Right lobe of liver (tissue), 6 donors: Measurements from ENCODE around the gene SRPRA. TPM values are rescaled to one million over a fixed set of nuclear protein-coding genes. Genes with fewer than 3 reads are reported as not detected.

Experiments used
- ATAC-seq, 4 donors: fragments of 200-7000 bp; cut with Tn5 transposase; one replicate each; pipeline ENCODE4 v1.9.1; 2020; ENCODE audit warnings: mild to moderate bottlenecking in 4 of 4, moderate library complexity in 4 of 4
- DNase-seq, 3 donors: peaks; one replicate each; pipeline ENCODE4 v3.0.0-alpha.2; 2020
- H3K27ac ChIP-seq, 3 donors: fragments of 200-600 bp; one replicate each; pipeline ENCODE4 v1.8.0; 2022
- H3K27me3 ChIP-seq, 2 donors: fragments of 200-600 bp; one replicate each; pipeline ENCODE4 v1.8.0; 2022
- H3K36me3 ChIP-seq, 4 donors: fragments of 200-600 bp; sonication (generic) in 1 of 4; one replicate each; pipeline versions ENCODE4 v1.5.1 to v1.8.0; 2017 to 2022; ENCODE audit warnings: control low read depth in 1 of 4
- H3K4me1 ChIP-seq, 4 donors: fragments of 200-600 bp; sonication (generic) in 1 of 4; one replicate each; pipeline versions ENCODE4 v1.5.1 to v1.8.0; 2017 to 2022; ENCODE audit warnings: control low read depth in 1 of 4
- H3K4me3 ChIP-seq, 3 donors: fragments of 200-600 bp; one replicate each; pipeline ENCODE4 v1.8.0; 2022
- H3K9me3 ChIP-seq, 4 donors: fragments of 200-600 bp; sonication (generic) in 1 of 4; one replicate each; pipeline versions ENCODE4 v1.5.1 to v1.8.0; 2017 to 2022; ENCODE audit warnings: control low read depth in 1 of 4
- CTCF ChIP-seq, 4 donors: fragments of 200-600 bp in 3 of 4; fragments of 450-650 bp in 1 of 4; IDR thresholded peaks; one replicate each; pipeline versions ENCODE4 v1.5.1 to v1.8.0; 2016 to 2022; ENCODE audit warnings: antibody characterized with exemption in 4 of 4, mild to moderate bottlenecking in 2 of 4
- POLR2A ChIP-seq: fragments of 450-650 bp; IDR thresholded peaks from one replicate; pipeline ENCODE4 v1.6.1; 2017; ENCODE audit warnings: antibody characterized with exemption, mild to moderate bottlenecking
- WGBS: methylation state at CpG from one replicate; pipeline ENCODE4 v1.1.6; 2018; ENCODE audit warnings: low coverage, low lambda C conversion rate; ENCODE audit not compliant: insufficient coverage; ENCODE audit errors: missing lambda C conversion rate; 5-methylcytosine and 5-hydroxymethylcytosine counted together
- intact Hi-C, 2 donors: fragments of 100-400 bp; cut with DNase I; formaldehyde crosslinking; loops; one replicate each; pipeline versions ENCODE4 v1.11.2 to v1.14.1; 2022
- total RNA-seq, 6 experiments: library from RNA; depleted of rRNA in 2 of 6; stranded (reverse); fragments of >200 nt in 2 of 6; fragmentation: NEBNext Ultra II Directional in 3 of 6; extraction: Animal tissue kit (Norgen Biotek cat#: 25700) in 3 of 6; gene quantifications; one replicate each; pipeline versions ENCODE4 v1.1.0 to v1.2.4, GENCODE V29; 2016 to 2023
- donor health status: DM: no; HTN: yes; CAD: no.
- donor health status: DM: no; HTN: no; CAD: no.
- donor health status: DM: no; HTN: no; CAD: no.
- donor health status: DM: no; HTN: yes; CAD: no.
- donor health status: DM: no; HTN: yes; CAD: no.

SRPRA gene
- total RNA-seq, 6 experiments from 2014 or later: 95.0 to 150 (median 122) TPM

GRCh38 chr11:126281666-126282175 is 13.0 kb upstream of the SRPRA start:
- TF ChIP-seq CTCF (IDR thresholded peaks at IDR 0.05): no peak
- no peak for TF ChIP-seq POLR2A
- Histone ChIP-seq H3K27me3 (no peaks in the 10 kb centered on the region), H3K27ac (peak overlapping the region in 1 of 3 donors; percentile 99), H3K4me3 (peak overlapping the region in 2 of 3 donors; percentile 83 to 87), H3K4me1 (peaks cover 0 to 43% (median 20%) of the 10 kb centered on the region in 4 donors), H3K9me3 (no peaks in the 10 kb centered on the region), H3K36me3 (peaks cover 0 to 2% (median 0%) of the 10 kb centered on the region in 4 donors)
- no peak for DNase-seq
- ATAC-seq: no peak
- WGBS: 94% methylated on average over 7 of the region's 10 CpGs
- intact Hi-C loops: no loop called here

GRCh38 chr11:126281245-126281644 is 12.6 kb upstream of the SRPRA start:
- no peaks in the 10 kb centered on the region for H3K36me3 ChIP-seq
- no peak for TF ChIP-seq POLR2A
- TF ChIP-seq CTCF (IDR thresholded peaks at IDR 0.05): no peak
- no peak for DNase-seq
- WGBS: 82% methylated on average over 4 of the region's 6 CpGs
- no peak for ATAC-seq
- H3K4me3 ChIP-seq: no peak overlapping the region
- no peak overlapping the region for H3K27ac ChIP-seq
- H3K9me3 ChIP-seq: no peaks in the 10 kb centered on the region
- intact Hi-C loops: no loop called here
- H3K4me1 ChIP-seq: peaks cover 0 to 48% (median 20%) of the 10 kb centered on the region in 4 donors
- H3K27me3 ChIP-seq: no peaks in the 10 kb centered on the region

- Histone ChIP-seq H3K4me1 (peaks cover 0 to 48% (median 20%) of the 10 kb centered on the region in 4 donors), H3K4me3 (no peak overlapping the region), H3K9me3 (no peaks in the 10 kb centered on the region), H3K27ac (no peak overlapping the region), H3K36me3 (peaks cover 0 to 4% (median 0%) of the 10 kb centered on the region in 4 donors), H3K27me3 (no peaks in the 10 kb centered on the region)
- no peak for ATAC-seq
- DNase-seq: no peak
- TF ChIP-seq CTCF (IDR thresholded peaks at IDR 0.05): no peak
- TF ChIP-seq POLR2A: no peak
- intact Hi-C loops: no loop called here
- WGBS: 72% methylated on average over 5 of the region's 5 CpGs
Measured at GRCh38 chr11:126280595-126280994, 11.9 kb upstream of the SRPRA start.

GRCh38 chr11:126279191-126279590 is 10.5 kb upstream of the SRPRA start:
- WGBS: 48% methylated on average over 4 of the region's 8 CpGs
- no peak overlapping the region for H3K4me3 ChIP-seq
- H3K36me3 ChIP-seq: peaks cover 0 to 10% (median 5%) of the 10 kb centered on the region in 4 donors
- no peaks in the 10 kb centered on the region for H3K27me3 ChIP-seq
- TF ChIP-seq POLR2A: no peak
- no peak for TF ChIP-seq CTCF (IDR thresholded peaks at IDR 0.05)
- H3K4me1 ChIP-seq: peaks cover 0 to 46% (median 17%) of the 10 kb centered on the region in 4 donors
- intact Hi-C loops: no loop called here
- H3K27ac ChIP-seq: peak overlapping the region in 1 of 3 donors; percentile 87
- no peak for ATAC-seq
- no peaks in the 10 kb centered on the region for H3K9me3 ChIP-seq
- no peak for DNase-seq
